AG20443 (cell line): ENCODE data around the gene LRRC4B.

Experiments used
- DNase-seq: peaks from one replicate; pipeline ENCODE4 v3.0.0; 2012; ENCODE audit warnings: low spot score, mixed read lengths

LRRC4B gene

DNA sequence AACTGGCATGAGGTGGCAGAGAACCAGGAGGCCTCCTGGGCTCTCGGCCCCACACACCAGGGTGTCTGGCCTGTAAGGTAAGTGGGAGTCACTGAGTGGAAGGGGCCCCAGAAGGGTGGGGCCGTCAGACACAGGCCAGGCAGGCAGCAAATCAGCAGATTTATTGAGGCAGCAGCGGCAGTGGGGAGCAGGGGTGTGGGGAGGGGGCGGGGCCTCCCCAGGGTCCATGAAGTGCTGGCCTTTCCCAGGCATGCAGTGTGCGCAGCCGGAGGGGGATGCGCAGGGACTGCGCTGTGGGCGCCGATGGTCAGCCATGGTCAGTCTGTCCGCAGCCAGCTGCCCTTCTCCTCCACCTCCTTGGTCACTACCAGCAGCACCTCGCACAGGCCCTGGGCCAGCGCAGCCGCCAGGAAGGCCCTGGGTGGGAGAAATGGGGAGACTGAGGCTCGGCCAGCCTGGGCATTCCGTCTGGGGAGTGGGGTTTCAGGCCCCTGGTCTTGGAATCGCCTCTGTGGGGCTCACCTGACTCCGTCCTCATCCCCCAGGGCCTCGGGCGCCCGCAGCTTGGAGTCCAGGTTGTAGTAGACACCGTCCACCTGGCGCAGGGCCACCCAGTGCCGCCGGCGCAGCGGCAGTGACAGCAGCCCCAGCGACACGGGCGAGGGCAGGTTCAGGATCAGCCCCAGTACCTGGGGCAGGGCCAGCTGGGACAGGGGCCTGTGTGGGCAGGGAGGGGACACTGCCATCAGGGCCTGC, 62.2 kb downstream of the LRRC4B start:
- DNase-seq, result no peak

DNA sequence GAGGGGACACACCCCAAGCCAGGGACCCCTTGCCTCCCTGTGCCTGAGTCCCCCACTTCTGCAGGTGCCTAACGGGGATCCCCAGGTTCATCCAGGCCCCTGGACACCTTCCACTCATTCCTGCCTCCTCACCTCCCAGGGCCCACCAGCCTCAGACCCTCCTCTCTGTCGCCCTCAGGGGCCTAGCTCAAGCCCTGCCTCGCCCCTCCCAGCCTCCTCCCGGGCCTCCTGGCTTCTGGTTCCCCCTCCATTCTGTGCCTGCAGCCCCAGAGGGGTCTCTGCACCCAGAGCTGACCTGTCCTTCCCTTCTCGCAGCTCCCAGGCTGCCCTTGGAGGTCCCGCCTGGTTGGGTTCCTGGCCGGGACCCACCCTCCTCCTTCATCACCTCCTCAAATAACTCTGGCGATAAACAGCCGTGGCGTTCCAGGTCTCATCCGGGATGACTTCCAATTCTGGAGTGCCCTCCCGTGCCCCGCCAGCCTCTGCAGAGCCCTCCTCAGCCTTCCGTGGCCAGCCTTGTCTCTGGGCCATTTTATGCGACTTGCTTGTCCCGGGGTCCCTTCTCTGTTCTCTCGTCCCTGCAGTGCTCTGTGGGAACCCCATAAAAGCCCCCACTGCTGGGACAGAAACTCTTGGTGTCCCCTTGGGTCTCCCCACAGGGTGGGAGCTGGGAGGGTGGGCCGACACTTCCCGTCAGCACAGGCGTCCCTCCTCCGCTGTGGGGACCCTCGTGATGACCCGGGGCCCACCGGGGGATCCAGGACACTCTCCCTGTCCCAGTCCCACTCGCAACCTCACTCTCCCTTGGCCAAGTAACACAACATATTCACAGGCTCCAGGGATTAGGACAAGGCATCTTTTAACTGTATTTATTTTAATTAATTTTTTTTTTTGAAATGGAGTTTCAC, 66.4 kb downstream of the LRRC4B start:
- DNase-seq, result no peak

DNA sequence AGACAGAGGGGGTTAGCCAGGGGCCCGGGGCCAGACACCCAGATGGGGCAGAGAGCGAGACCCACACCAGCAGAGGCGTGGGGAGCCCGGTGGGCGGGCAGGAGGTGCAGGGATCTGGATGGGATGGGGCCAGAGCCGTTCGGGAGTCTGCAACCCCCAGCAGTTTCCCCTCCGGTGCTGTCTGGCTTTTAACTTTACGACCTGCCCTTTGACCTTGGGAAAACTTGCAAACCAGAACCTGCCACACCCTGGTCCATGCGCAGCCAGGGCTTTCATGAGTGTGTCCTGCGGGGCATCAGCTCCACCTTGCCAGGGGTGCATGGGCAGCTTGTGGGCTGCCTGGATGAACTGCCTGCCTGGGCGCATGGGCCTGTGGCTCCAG, 67.1 kb downstream of the LRRC4B start:
- no peak for DNase-seq

- DNase-seq, result no peak
Measured at GRCh38 chr19:50500753-50501151, 67.5 kb downstream of the LRRC4B start.

DNA sequence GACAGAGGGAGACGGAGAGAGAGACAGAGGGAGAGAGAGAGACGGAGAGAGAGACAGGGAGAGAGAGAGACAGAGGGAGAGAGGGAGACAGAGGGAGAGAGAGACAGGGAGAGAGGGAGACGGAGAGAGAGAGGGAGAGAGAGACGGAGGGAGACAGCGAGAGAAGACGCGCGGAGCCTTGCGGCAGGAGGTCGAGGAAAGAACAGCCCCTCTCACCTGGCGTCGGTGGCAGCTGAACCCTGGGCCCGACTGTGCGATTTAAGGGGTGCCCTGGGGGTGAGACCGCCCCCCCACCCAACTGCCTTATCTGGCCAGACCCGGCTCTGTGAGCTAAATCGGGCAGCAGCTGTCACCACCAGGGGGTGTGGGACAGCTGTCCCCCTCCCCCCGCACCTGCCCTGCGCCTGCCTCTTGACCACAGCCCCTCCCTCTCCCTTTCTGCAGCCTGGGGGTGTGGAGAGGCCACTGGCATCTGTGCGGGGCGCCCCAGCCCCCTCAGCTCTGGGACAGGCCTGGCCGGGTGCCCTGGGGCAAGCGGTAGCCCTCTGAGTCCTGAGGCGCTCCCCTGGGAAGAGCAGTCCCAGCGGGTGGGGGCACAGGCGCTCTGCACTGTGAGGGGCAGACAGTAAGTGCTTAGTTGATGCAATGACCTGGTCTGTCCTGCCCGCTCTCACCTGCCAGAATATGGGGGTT, 68.0 kb downstream of the LRRC4B start:
- no peak for DNase-seq

DNA sequence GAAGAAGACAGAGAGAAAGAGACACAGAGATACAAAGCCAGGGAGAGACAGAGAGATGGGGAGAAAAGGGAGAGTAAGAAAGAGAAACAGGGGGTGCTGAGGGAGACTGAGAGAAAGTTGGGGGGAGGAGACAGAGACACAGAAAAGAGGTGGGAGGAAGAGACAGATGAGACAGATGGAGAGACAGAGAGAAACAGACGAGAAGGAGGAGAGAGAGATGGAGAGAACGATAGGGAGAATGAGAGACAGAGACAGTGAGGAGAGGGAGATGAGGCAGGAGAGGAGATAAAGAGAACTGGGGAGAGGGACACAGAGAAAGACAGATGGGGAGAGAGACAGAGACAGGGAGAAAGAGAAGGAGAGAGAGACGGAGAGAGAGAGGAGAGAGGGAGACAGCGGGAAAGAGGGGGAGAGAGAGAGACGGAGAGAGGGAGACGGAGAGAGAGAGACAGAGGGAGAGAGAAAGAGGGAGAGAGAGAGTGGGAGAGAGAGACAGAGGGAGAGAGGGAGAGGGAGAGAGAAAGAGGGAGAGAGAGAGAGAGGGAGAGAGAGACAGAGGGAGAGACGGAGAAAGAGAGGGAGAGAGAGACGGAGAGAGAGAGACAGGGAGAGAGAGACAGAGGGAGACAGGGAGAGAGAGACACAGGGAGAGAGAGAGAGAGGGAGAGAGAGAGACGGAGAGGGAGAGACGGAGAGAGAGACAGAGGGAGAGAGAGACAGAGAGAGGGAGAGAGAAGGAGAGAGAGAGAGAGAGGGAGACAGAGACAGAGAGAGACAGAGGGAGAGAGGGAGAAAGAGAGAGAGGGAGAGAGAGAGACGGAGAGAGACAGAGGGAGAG, 69.8 kb downstream of the LRRC4B start:
- no peak for DNase-seq

- no peak for DNase-seq
Measured at GRCh38 chr19:50497022-50497405, 71.2 kb downstream of the LRRC4B start.

GRCh38 chr19:50496189-50497021, 71.8 kb downstream of the LRRC4B start:
- DNase-seq, result no peak

DNA sequence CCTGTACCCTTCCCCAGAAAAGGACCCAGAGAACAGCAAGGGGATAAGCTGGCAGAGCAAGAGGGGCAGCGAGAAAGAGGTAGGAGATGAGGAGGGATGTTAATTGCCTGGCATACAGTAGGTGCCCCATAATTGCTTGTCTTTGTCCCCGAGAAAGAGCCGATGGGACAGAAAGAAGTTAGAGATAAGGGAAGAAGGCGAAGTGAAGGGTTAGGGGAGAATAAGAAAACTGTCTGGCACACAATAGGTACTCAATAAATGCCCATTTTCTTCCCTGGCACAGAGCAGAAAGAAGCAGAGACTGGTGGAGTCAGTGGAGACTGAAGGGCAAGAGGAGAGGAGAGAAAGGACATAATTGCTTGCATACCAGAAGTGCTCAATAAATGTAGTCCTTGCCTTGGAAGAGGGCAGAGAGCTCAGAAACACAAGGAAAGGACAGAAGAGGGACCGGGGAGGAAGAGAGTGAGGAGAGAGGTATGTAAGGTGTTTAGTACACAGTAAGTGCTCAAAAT, 73.2 kb downstream of the LRRC4B start:
- no peak for DNase-seq

GRCh38 chr19:50494186-50495019, 73.8 kb downstream of the LRRC4B start:
- DNase-seq, result no peak

DNA sequence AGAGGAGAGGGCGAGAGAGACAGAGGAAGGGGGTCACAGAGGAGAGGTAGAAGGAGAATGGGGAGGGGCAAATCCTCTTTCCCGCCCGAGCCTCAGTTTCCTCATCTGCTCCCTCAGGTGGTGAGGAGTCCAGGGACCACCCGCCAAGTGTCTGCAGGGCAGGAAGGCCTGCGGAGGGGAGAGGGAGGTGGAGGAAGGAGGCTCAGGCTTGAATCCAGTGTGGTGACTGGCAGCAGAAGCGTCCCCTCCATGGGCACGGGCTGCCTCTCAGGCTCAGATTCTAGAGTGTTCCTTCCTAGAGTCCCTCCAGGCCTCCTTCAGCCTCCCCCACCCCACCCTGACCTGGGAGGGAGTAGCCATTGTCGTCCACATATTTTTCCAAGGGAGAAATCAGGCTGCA, 75.1 kb downstream of the LRRC4B start:
- DNase-seq, result no peak

DNA sequence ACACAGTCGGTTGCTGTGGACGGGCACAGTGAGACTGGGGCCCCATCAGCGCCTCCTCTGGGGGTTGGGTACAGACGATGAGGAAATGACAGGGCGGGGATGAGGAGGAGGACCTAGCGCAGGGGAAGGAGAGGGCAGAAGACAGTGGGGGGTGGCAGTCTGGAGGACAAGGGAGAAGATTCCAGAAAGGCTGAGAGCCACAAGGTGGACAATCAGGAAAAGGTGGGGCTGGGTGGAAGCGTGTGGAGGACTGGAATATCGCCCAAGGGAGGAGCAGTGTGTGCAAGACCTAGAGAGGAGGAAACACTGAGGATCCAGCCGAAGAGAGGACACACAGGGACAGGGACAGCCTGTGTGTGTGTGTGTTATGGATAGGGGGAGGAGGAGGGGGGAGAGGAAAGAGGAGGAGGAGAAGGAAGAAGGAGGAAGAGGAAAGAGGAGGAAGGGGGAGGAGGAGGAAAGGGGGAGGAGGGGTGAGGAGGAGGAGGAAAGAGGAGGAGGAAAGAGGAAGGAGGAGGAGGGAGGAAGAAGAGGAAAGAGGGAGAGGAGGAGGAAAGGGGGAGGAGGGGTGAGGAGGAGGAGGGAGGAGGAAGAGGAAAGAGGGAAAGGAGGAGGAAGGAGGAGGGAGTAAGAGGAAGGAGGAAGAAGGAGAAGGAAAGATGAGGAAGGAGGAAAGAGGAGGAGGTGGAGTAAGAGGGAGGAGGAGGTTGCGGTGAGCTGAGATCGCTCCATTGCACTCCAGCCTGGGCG, 75.8 kb downstream of the LRRC4B start:
- no peak for DNase-seq

GRCh38 chr19:50490991-50491472, 77.2 kb downstream of the LRRC4B start:
- no peak for DNase-seq

GRCh38 chr19:50490411-50490811, 77.8 kb downstream of the LRRC4B start:
- no peak for DNase-seq

DNA sequence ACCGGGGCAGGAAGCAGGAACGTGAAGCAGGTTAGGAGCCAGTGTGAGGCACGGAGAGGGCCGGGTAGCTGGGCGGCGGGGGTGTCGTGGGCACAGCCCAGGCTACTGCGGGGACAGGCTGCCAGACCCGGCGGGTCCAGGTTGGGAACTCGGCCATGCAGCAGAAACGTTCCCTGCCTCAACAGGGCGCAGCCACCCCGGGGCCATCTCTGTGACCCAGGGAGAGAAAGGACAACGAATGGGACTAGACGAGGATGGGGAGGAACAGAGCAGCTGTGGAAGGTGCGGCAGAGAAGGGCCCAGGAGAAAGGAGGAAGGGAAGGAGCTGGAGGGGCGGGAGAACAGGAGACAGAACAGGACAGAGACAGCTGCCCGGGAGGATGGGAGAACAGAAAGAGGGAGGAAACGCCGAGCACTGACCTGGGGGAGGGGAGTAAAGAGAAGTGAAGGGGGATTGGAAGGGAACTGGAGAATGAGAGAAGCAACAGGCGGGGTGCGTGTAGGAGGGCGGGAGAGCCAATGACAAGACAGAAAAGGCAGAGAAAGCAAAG, 78.7 kb downstream of the LRRC4B start:
- DNase-seq, result no peak

GRCh38 chr19:50488389-50489194, 79.6 kb downstream of the LRRC4B start:
- DNase-seq, result no peak

DNA sequence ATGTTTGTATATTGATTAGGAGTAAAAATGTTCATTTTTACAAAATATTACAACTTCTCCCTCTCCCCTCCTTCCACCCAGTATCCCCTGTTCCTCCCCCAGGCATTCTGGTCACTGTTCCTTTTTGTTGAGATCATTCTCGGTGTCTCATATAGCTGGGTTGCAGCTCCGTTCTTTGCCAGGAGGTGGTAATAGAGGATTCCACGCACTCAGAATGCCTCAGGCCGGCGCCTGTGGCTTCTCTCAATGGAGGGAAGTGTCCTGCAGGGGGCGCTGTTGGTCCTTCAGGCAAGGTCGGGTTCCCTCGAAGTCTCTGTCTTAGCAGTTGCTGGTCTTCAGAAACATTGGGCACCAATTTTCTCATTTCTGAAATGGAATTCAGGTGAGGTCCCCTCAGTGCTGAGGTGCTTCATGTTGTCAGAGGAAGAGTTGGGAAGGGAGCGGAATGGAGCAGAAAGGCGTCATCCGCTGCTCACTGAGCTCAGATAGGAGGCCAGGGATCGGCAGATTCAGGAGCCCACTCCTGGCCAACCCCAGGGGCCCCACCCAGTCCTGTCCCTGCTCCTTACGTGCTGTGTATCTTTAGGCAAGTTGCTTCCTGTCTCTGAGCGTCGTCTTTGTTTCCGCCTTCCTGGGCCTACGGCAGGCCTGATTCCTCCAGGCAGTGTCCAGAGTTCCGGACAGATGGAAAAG, 81.3 kb downstream of the LRRC4B start:
- DNase-seq, result no peak
